HCT116 (cell line): ENCODE results near the gene UTRN. TPM values are rescaled to one million over a fixed set of nuclear protein-coding genes. Genes with fewer than 3 reads are reported as not detected.

Experiments used
- ATAC-seq: fragments of 200-7000 bp; cut with Tn5 transposase; 2 replicates; pipeline ENCODE4 v1.9.1; 2020; ENCODE audit warnings: mild to moderate bottlenecking, moderate library complexity
- BruUV-seq: library from RNA; stranded (reverse); fragments of 400-500 nt; replicated peaks from 2 replicates; lab custom pipeline; 2021; lab: Mats Ljungman, UMichigan
- CTCF ChIA-PET: fragments of 300-600 bp; sonication (Branson Sonifier 250); formaldehyde crosslinking; loops from one replicate; lab custom pipeline; 2021; ENCODE audit warnings: antibody characterized with exemption; lab: Charles Lee
- POLR2A ChIA-PET: fragments of 300-600, 350-600 bp; sonication (Branson Sonifier 250); formaldehyde crosslinking; loops from one replicate; lab custom pipeline; 2021; ENCODE audit warnings: antibody characterized with exemption; lab: Charles Lee
- RAD21 ChIA-PET, 2 experiments: fragments of 300-600 bp; sonication (Branson Sonifier 250); formaldehyde crosslinking; loops; one replicate each; lab custom pipeline; 2023; ENCODE audit warnings: low total read pairs in 2 of 2; ENCODE audit not compliant: uncharacterized antibody in 2 of 2, unreplicated experiment in 2 of 2, low non-redundant PET in 1 of 2; lab: Charles Lee
- DNase-seq: peaks from one replicate; pipeline ENCODE4 v3.0.0-alpha.2; 2010; ENCODE audit warnings: low read depth, low spot score
- H2AFZ ChIP-seq: fragments of 200-600 bp; shearing (Covaris generic), sonication (generic); 2 replicates; pipeline ENCODE4 v1.6.1; 2017; ENCODE audit warnings: low read depth, mixed run types, mixed read lengths, antibody characterized with exemption, low read length; ENCODE audit not compliant: poor library complexity, severe bottlenecking
- H3K27ac ChIP-seq: 2 replicates; pipeline ENCODE4 v1.5.1; 2012; ENCODE audit warnings: low read depth, low read length
- H3K27me3 ChIP-seq: fragments of 200-600 bp; sonication (generic); 2 replicates; pipeline ENCODE4 v1.6.1; 2016; ENCODE audit warnings: mixed run types, low read length, mixed read lengths; ENCODE audit not compliant: insufficient read depth
- H3K36me3 ChIP-seq, 2 experiments: fragments of 200-500 bp in 1 of 2; fragments of 200-600 bp in 1 of 2; sonication (Bioruptor generic) in 1 of 2; sonication (generic) in 1 of 2; 2 replicates each; pipeline versions ENCODE4 v1.5.1 to v1.6.1; 2014 to 2016; ENCODE audit warnings: low read length in 2 of 2, inconsistent platforms in 1 of 2, mixed read lengths in 1 of 2, mixed run types in 1 of 2; ENCODE audit not compliant: insufficient read depth in 2 of 2, control insufficient read depth in 1 of 2
- H3K4me1 ChIP-seq, 2 experiments: fragments of 200-600 bp in 1 of 2; sonication (generic) in 1 of 2; 2 replicates each; pipeline versions ENCODE4 v1.5.1 to v1.6.1; 2012 to 2017; ENCODE audit warnings: low read length in 2 of 2, inconsistent platforms in 1 of 2, mild to moderate bottlenecking in 1 of 2, mixed read lengths in 1 of 2, mixed run types in 1 of 2, moderate library complexity in 1 of 2; ENCODE audit not compliant: insufficient read depth in 2 of 2, control insufficient read depth in 1 of 2
- H3K4me2 ChIP-seq: fragments of 200-600 bp; sonication (generic); 2 replicates; pipeline ENCODE4 v1.6.1; 2017; ENCODE audit warnings: mixed run types, low read length, mixed read lengths
- H3K4me3 ChIP-seq, 2 experiments: fragments of 200-600 bp in 1 of 2; sonication (generic) in 1 of 2; replicated peaks in 1 of 2; 2 replicates each; pipeline ENCODE4 v1.5.1; 2011 to 2016; ENCODE audit warnings: low read length in 2 of 2, control low read depth in 1 of 2, low read depth in 1 of 2, mild to moderate bottlenecking in 1 of 2, mixed read lengths in 1 of 2, mixed run types in 1 of 2
- H3K79me2 ChIP-seq: fragments of 200-600 bp; sonication (generic); 2 replicates; pipeline ENCODE4 v1.6.1; 2017; ENCODE audit warnings: mild to moderate bottlenecking, mixed run types, low read length, moderate library complexity, mixed read lengths; ENCODE audit not compliant: insufficient read depth
- H3K9ac ChIP-seq: fragments of 200-600 bp; sonication (generic); 2 replicates; pipeline ENCODE4 v1.6.1; 2016; ENCODE audit warnings: low read length, mixed read lengths
- H3K9me2 ChIP-seq: fragments of 200-600 bp; sonication (generic), shearing (Covaris generic); 2 replicates; pipeline ENCODE4 v1.6.1; 2017; ENCODE audit warnings: mixed run types, mild to moderate bottlenecking, moderate library complexity; ENCODE audit not compliant: insufficient read depth
- H3K9me3 ChIP-seq, 2 experiments: fragments of 200-500 bp in 1 of 2; fragments of 200-600 bp in 1 of 2; sonication (Bioruptor generic) in 1 of 2; sonication (generic) in 1 of 2; 2 replicates each; pipeline ENCODE4 v1.6.1; 2014 to 2017; ENCODE audit warnings: low read length in 2 of 2, mixed read lengths in 2 of 2, inconsistent platforms in 1 of 2, low read depth in 1 of 2, mild to moderate bottlenecking in 1 of 2, mixed run types in 1 of 2, moderate library complexity in 1 of 2; ENCODE audit not compliant: control insufficient read depth in 1 of 2, insufficient read depth in 1 of 2
- H4K20me1 ChIP-seq: fragments of 200-600 bp; sonication (generic), shearing (Covaris generic); 2 replicates; pipeline ENCODE4 v1.6.1; 2017; ENCODE audit warnings: mixed run types, mild to moderate bottlenecking, moderate library complexity; ENCODE audit not compliant: insufficient read depth
- CEBPB ChIP-seq: IDR thresholded peaks from 2 replicates; pipeline ENCODE4 v1.6.1; 2012; ENCODE audit warnings: low read depth
- CTCF ChIP-seq, 3 experiments: fragments of 200-600 bp in 1 of 3; sonication (generic) in 1 of 3; IDR thresholded peaks in 2 of 3; conservative IDR thresholded peaks in 1 of 3; 2 replicates each; pipeline ENCODE4 v1.5.1; 2012 to 2017; ENCODE audit warnings: low read depth in 2 of 3, low read length in 2 of 3, antibody characterized with exemption in 1 of 3, borderline replicate concordance in 1 of 3, control low read depth in 1 of 3, mild to moderate bottlenecking in 1 of 3, mixed read lengths in 1 of 3, mixed run types in 1 of 3, moderate library complexity in 1 of 3; ENCODE audit not compliant: insufficient read depth in 1 of 3
- ELF1 ChIP-seq: IDR thresholded peaks from 2 replicates; pipeline ENCODE4 v1.6.1; 2012; ENCODE audit warnings: low read depth, borderline replicate concordance
- EZH2phosphoT487 ChIP-seq: fragments of 200-600 bp; IDR thresholded peaks from 2 replicates; pipeline ENCODE4 v1.6.1; 2018; ENCODE audit warnings: antibody characterized with exemption, borderline replicate concordance
- FOSL1 ChIP-seq: IDR thresholded peaks from 2 replicates; pipeline ENCODE4 v1.6.1; 2012; ENCODE audit warnings: low read depth
- MAX ChIP-seq: IDR thresholded peaks from 2 replicates; pipeline ENCODE4 v1.6.1; 2012
- POLR2A ChIP-seq: IDR thresholded peaks from 2 replicates; pipeline ENCODE4 v1.7.0; 2011; ENCODE audit warnings: borderline replicate concordance; ENCODE audit not compliant: insufficient read depth, insufficient read length; ENCODE audit errors: extremely low read depth
- POLR2AphosphoS5 ChIP-seq: IDR thresholded peaks from 2 replicates; pipeline ENCODE4 v1.6.1; 2011; ENCODE audit warnings: mild to moderate bottlenecking, low read depth, low read length, moderate library complexity
- RAD21 ChIP-seq: IDR thresholded peaks from 2 replicates; pipeline ENCODE4 v1.6.1; 2012; ENCODE audit warnings: low read depth, mild to moderate bottlenecking
- REST ChIP-seq: IDR thresholded peaks from 2 replicates; pipeline ENCODE4 v1.6.1; 2012; ENCODE audit warnings: low read depth
- SP1 ChIP-seq: IDR thresholded peaks from 2 replicates; pipeline ENCODE4 v1.6.1; 2012; ENCODE audit warnings: low read depth
- SRF ChIP-seq: IDR thresholded peaks from 2 replicates; pipeline ENCODE4 v1.6.1; 2012; ENCODE audit warnings: low read depth
- ZFX ChIP-seq: fragments of 450-650 bp; IDR thresholded peaks from 2 replicates; pipeline ENCODE4 v1.6.1; 2017
- intact Hi-C: fragments of 100-400 bp; cut with micrococcal nuclease; formaldehyde crosslinking; loops from 2 replicates; pipeline ENCODE4 v1.10.0; 2022
- total RNA-seq: library from RNA; stranded (reverse); gene quantifications from one replicate; pipeline ENCODE4 v1.2.1, GENCODE V29; 2021; ENCODE audit not compliant: unreplicated experiment

UTRN gene
- total RNA-seq, 1 experiment from 2014 or later, result 28.4 TPM

- ATAC-seq, result no peak
- DNase-seq, result no peak
- CTCF ChIA-PET, result no interaction called here
Measured at GRCh38 chr6:144278659-144279314, 6.3 kb upstream of the UTRN start.

GRCh38 chr6:144279484-144280150 lies 5.5 kb upstream of the UTRN start:
- DNase-seq (no peak), ATAC-seq (no peak)
- Histone ChIP-seq H3K4me3 (no peak overlapping the region), H3K27me3 (no peaks in the 10 kb centered on the region), H2AFZ (no peak overlapping the region), H3K9ac (no peak overlapping the region), H3K27ac (no peak overlapping the region), H3K4me1 (peaks cover 8 to 10% of the 10 kb centered on the region in 2 experiments; a peak in 3 of 4 replicates), H3K79me2 (no peaks in the 10 kb centered on the region), H4K20me1 (no peaks in the 10 kb centered on the region), H3K9me3 (no peaks in the 10 kb centered on the region), H3K9me2 (no peaks in the 10 kb centered on the region), H3K4me2 (no peak overlapping the region), H3K36me3 (no peaks in the 10 kb centered on the region)
- intact Hi-C loops, result no loop called here
- RAD21 ChIA-PET, result no interaction called here
- BruUV-seq, result no TSS peak
- no peak for TF ChIP-seq EZH2phosphoT487
- TF ChIP-seq CTCF (IDR thresholded peaks at IDR 0.05 in 2 of 3, conservative IDR thresholded peaks at IDR 0.05 in 1 of 3; ENCODE audit: borderline replicate concordance in 1 of 3, insufficient read depth in 1 of 3, low read depth in 2 of 3, low read length in 2 of 3), result no peak
- TF ChIP-seq FOSL1, result no peak
- TF ChIP-seq POLR2AphosphoS5, result no peak
- no peak for TF ChIP-seq REST
- TF ChIP-seq ELF1, result no peak
- no peak for TF ChIP-seq SRF
- TF ChIP-seq RAD21, result no peak
- no peak for TF ChIP-seq ZFX
- TF ChIP-seq MAX, result no peak
- no peak for TF ChIP-seq SP1
- no peak for TF ChIP-seq POLR2A
- POLR2A ChIA-PET, result no interaction called here
- CTCF ChIA-PET, result no interaction called here

More at GRCh38 chr6:144278659-144279314, 6.3 kb upstream of the UTRN start:
- Histone ChIP-seq H3K4me2 (no peak overlapping the region), H3K9ac (no peak overlapping the region), H3K9me2 (no peaks in the 10 kb centered on the region), H3K4me1 (peaks cover 2 to 3% of the 10 kb centered on the region in 2 experiments; a peak in 3 of 4 replicates), H3K36me3 (no peaks in the 10 kb centered on the region), H3K27me3 (no peaks in the 10 kb centered on the region), H3K4me3 (no peak overlapping the region), H3K27ac (no peak overlapping the region), H4K20me1 (no peaks in the 10 kb centered on the region), H3K9me3 (no peaks in the 10 kb centered on the region), H3K79me2 (no peaks in the 10 kb centered on the region), H2AFZ (no peak overlapping the region)
- no TSS peak for BruUV-seq
- RAD21 ChIA-PET, result no interaction called here
- intact Hi-C loops, result no loop called here
- POLR2A ChIA-PET, result no interaction called here
- TF ChIP-seq CEBPB, result no peak
